HUES6 (cell line): ENCODE data around the gene LDB3.

Experiments used
- H3K27ac ChIP-seq: 2 replicates; pipeline ENCODE4 v1.7.0; 2013; ENCODE audit warnings: low read depth, mild to moderate bottlenecking, low read length, inconsistent platforms
- H3K27me3 ChIP-seq: 2 replicates; pipeline ENCODE4 v1.6.1; 2013; ENCODE audit warnings: low read length; ENCODE audit not compliant: control insufficient read depth, insufficient read depth
- H3K36me3 ChIP-seq: 2 replicates; pipeline ENCODE4 v1.6.1; 2013; ENCODE audit warnings: low read length; ENCODE audit not compliant: control insufficient read depth, insufficient read depth
- H3K4me1 ChIP-seq: 2 replicates; pipeline ENCODE4 v1.6.1; 2013; ENCODE audit warnings: low read length; ENCODE audit not compliant: control insufficient read depth, insufficient read depth
- H3K4me3 ChIP-seq: 2 replicates; pipeline ENCODE4 v1.5.1; 2013; ENCODE audit warnings: low read depth, low read length
- H3K9ac ChIP-seq: one replicate; pipeline ENCODE4 v1.6.1; 2013; ENCODE audit warnings: mild to moderate bottlenecking, low read length
- H3K9me3 ChIP-seq: 2 replicates; pipeline ENCODE4 v1.6.1; 2013; ENCODE audit warnings: low read depth, low read length; ENCODE audit not compliant: control insufficient read depth, insufficient read depth

The LDB3 gene

DNA sequence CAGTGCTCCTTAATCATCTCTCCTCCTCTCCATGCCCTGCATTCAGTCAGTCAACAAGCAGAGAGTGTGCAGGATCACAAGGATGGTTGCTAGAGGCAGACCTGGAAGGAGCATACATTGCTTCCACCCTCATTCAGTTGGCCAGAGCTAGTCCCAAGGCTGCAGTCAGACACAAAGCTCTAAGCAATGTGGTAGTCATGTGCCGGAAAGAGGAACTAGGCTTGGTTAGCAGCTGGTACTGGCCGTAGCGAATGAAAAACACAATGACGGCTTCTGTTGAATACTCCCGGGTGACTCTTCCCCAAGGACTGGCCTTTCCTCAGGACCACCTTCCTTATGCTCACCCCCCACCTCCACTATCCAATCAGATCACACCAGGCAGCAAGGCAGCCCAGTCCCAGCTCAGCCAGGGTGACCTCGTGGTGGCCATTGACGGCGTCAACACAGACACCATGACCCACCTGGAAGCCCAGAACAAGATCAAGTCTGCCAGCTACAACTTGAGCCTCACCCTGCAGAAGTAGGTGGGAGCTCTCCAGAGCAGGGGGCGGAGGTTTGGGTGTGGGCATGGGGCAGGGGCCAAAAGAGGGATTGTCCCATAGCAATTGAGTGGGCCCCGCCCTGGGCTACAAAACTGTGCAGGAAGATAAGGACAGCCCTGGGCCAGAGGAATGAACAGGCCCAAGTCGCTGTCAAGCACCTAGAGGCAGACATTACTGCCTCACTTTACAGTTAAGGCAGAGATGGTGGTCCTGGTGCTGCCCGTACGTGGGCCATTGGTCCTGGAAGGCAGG lies 10.9 kb downstream of the LDB3 start:
- no peak overlapping the region for H3K27ac ChIP-seq
- H3K27me3 ChIP-seq = no peaks in the 10 kb centered on the region
- no peak overlapping the region for H3K9ac ChIP-seq
- H3K4me1 ChIP-seq = peaks cover 9% of the 10 kb centered on the region
- no peaks in the 10 kb centered on the region for H3K9me3 ChIP-seq
- no peaks in the 10 kb centered on the region for H3K36me3 ChIP-seq
- no peak overlapping the region for H3K4me3 ChIP-seq

- no peak overlapping the region for H3K27ac ChIP-seq
- no peak overlapping the region for H3K9ac ChIP-seq
- no peaks in the 10 kb centered on the region for H3K9me3 ChIP-seq
- H3K27me3 ChIP-seq = no peaks in the 10 kb centered on the region
- H3K36me3 ChIP-seq = no peaks in the 10 kb centered on the region
- H3K4me1 ChIP-seq = peaks cover 23% of the 10 kb centered on the region; the same call in 1 of the 2 replicates
- no peak overlapping the region for H3K4me3 ChIP-seq
These were observed 12.7 kb downstream of the LDB3 start for GRCh38 chr10:86681047-86681446.

- H3K4me1 ChIP-seq = peaks cover 23% of the 10 kb centered on the region; the same call in 1 of the 2 replicates
- no peak overlapping the region for H3K9ac ChIP-seq
- H3K9me3 ChIP-seq = no peaks in the 10 kb centered on the region
- H3K36me3 ChIP-seq = no peaks in the 10 kb centered on the region
- no peak overlapping the region for H3K4me3 ChIP-seq
- H3K27me3 ChIP-seq = no peaks in the 10 kb centered on the region
- no peak overlapping the region for H3K27ac ChIP-seq
These were observed 13.5 kb downstream of the LDB3 start for GRCh38 chr10:86681722-86682386.

- Histone ChIP-seq H3K4me1 (peaks cover 25% of the 10 kb centered on the region; the same call in 1 of the 2 replicates), H3K27me3 (no peaks in the 10 kb centered on the region), H3K4me3 (no peak overlapping the region), H3K9me3 (no peaks in the 10 kb centered on the region), H3K27ac (no peak overlapping the region), H3K9ac (no peak overlapping the region), H3K36me3 (no peaks in the 10 kb centered on the region)
These were observed 14.4 kb downstream of the LDB3 start for GRCh38 chr10:86682675-86683074.

GRCh38 chr10:86684331-86685097 lies 16.2 kb downstream of the LDB3 start:
- H3K27me3 ChIP-seq = no peaks in the 10 kb centered on the region
- H3K4me1 ChIP-seq = peaks cover 34% of the 10 kb centered on the region; the same call in 1 of the 2 replicates
- H3K4me3 ChIP-seq = no peak overlapping the region
- no peaks in the 10 kb centered on the region for H3K36me3 ChIP-seq
- H3K27ac ChIP-seq = no peak overlapping the region
- H3K9ac ChIP-seq = no peak overlapping the region
- no peaks in the 10 kb centered on the region for H3K9me3 ChIP-seq

DNA sequence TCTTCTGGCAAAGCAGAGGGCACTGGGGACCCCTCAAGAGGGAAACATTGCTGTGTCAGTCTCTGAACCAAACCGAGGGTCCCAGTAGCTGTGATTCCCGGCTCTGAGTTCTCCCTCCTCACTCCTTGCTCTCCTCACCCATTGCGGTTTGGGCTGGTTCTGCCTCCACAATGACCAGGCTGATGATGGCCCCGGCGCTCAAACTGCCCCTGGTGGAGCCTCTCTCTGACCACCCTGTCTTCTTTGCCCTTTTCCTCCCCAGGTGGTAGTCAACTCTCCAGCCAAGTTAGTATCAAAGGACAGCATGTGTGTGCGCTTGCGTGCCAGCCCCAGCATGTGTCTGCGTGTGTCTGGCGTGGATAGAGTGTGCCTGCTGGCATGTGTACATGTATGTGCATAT lies 17.1 kb downstream of the LDB3 start:
- Histone ChIP-seq H3K4me3 (no peak overlapping the region), H3K27me3 (no peaks in the 10 kb centered on the region)

GRCh38 chr10:86685893-86686632 lies 17.8 kb downstream of the LDB3 start:
- no peaks in the 10 kb centered on the region for H3K27me3 ChIP-seq
- H3K4me3 ChIP-seq = no peak overlapping the region
- no peaks in the 10 kb centered on the region for H3K36me3 ChIP-seq
- H3K4me1 ChIP-seq = peaks cover 34% of the 10 kb centered on the region; the same call in 1 of the 2 replicates
- H3K9me3 ChIP-seq = no peaks in the 10 kb centered on the region
- no peak overlapping the region for H3K9ac ChIP-seq
- no peak overlapping the region for H3K27ac ChIP-seq

More for the DNA sequence above, 17.1 kb downstream of the LDB3 start:
- peaks cover 34% of the 10 kb centered on the region; the same call in 1 of the 2 replicates for H3K4me1 ChIP-seq
- H3K9me3 ChIP-seq = no peaks in the 10 kb centered on the region
- H3K27ac ChIP-seq = no peak overlapping the region
- H3K36me3 ChIP-seq = no peaks in the 10 kb centered on the region
- no peak overlapping the region for H3K9ac ChIP-seq

- Histone ChIP-seq H3K4me1 (peaks cover 34% of the 10 kb centered on the region; the same call in 1 of the 2 replicates), H3K9ac (no peak overlapping the region), H3K9me3 (no peaks in the 10 kb centered on the region), H3K27ac (no peak overlapping the region), H3K27me3 (no peaks in the 10 kb centered on the region), H3K36me3 (no peaks in the 10 kb centered on the region), H3K4me3 (no peak overlapping the region)
These were observed 18.7 kb downstream of the LDB3 start for GRCh38 chr10:86686972-86687371.

DNA sequence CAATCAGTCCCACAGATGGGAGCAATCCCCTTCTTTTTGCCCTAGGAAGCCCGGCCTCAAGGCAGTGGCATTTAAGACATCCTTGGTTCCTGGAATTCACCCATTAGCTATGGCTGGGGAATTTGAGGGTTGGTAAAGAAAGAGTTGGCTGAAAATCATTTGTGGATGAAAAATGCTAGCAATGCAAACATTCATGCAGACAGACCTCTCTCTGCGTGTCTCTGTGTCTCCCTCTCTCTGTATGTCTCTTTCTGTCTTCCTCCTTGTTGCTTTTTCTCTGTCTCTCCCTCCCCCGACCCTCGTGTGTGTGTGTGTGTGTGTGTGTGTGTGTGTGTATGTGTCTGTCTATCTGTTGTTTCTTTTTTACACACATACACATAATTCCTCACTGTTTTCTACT lies 19.4 kb downstream of the LDB3 start:
- Histone ChIP-seq H3K9me3 (no peaks in the 10 kb centered on the region), H3K27ac (no peak overlapping the region), H3K9ac (no peak overlapping the region), H3K4me1 (peaks cover 30% of the 10 kb centered on the region; the same call in 1 of the 2 replicates), H3K4me3 (no peak overlapping the region), H3K27me3 (no peaks in the 10 kb centered on the region), H3K36me3 (no peaks in the 10 kb centered on the region)

DNA sequence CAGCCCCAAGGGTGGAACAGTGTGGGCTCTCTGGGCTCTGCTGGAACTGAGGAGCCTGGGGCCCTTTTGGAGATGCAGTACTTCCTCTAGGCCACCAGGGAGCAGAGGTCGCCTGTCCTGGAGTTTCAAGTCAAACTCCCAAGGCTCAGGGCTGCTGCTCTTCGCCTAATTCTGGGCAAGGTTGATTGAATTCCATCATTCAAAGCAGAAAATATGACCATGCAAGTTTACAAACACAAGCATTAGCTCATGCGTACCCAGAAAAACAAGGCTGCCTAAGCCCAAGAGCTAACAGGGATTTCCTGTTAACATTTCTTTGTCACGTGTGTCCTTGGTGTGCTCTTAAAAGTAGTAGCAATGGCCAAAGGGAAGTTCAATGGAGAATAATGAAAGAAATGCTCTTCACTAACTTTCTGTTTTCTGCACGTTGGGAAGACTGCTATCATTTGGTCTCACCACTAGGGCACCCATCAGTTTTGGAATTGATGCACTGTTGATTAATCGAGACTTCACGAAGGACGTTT lies 20.1 kb downstream of the LDB3 start:
- Histone ChIP-seq H3K9ac (no peak overlapping the region), H3K4me1 (peaks cover 35% of the 10 kb centered on the region), H3K27me3 (no peaks in the 10 kb centered on the region), H3K9me3 (no peaks in the 10 kb centered on the region), H3K4me3 (no peak overlapping the region), H3K27ac (no peak overlapping the region), H3K36me3 (no peaks in the 10 kb centered on the region)
